HepG2 (cell line): Measurements from ENCODE around the gene GTF2F1. TPM values are rescaled to one million over a fixed set of nuclear protein-coding genes. Genes with fewer than 3 reads are reported as not detected.

Experiments used
- ARID4A ChIP-seq: sonication (generic); formaldehyde crosslinking; IDR thresholded peaks from 2 replicates; pipeline ENCODE4 v1.5.0; 2020; ENCODE audit warnings: mild to moderate bottlenecking, missing genetic modification reagents, borderline replicate concordance
- CBX5 ChIP-seq: sonication (generic); formaldehyde crosslinking; IDR thresholded peaks from 2 replicates; pipeline ENCODE4 v1.4.0; 2020; ENCODE audit warnings: missing genetic modification reagents, borderline replicate concordance
- FOXP1 ChIP-seq, 2 experiments: fragments of 450-650 bp in 1 of 2; IDR thresholded peaks; 2 replicates each; pipeline ENCODE4 v1.6.1; 2017 to 2018; ENCODE audit warnings: antibody characterized with exemption in 1 of 2
- GFI1 ChIP-seq: sonication (generic); formaldehyde crosslinking; IDR thresholded peaks from 2 replicates; pipeline ENCODE4 v1.5.0; 2020; ENCODE audit warnings: missing genetic modification reagents, mild to moderate bottlenecking, borderline replicate concordance
- POLR2A ChIP-seq, 2 experiments: IDR thresholded peaks; 2 replicates each; pipeline ENCODE4 v1.6.1; 2011; ENCODE audit warnings: low read depth in 2 of 2, low read length in 2 of 2, mild to moderate bottlenecking in 1 of 2, moderate library complexity in 1 of 2; ENCODE audit not compliant: insufficient read depth in 1 of 2
- RXRB ChIP-seq: IDR thresholded peaks from 2 replicates; pipeline ENCODE4 v1.6.1; 2016; ENCODE audit warnings: borderline replicate concordance, missing genetic modification reagents, missing compliant biosample characterization
- SIX1 ChIP-seq: sonication (generic); formaldehyde crosslinking; IDR thresholded peaks from 2 replicates; pipeline ENCODE4 v1.4.0; 2020; ENCODE audit warnings: missing genetic modification reagents, borderline replicate concordance
- ZNF282 ChIP-seq: fragments of 450-650 bp; IDR thresholded peaks from 2 replicates; pipeline ENCODE4 v1.6.1; 2018; ENCODE audit not compliant: partially characterized antibody
- ZNF407 ChIP-seq: sonication (generic); formaldehyde crosslinking; IDR thresholded peaks from one replicate; pipeline ENCODE4 v1.5.1; 2020; ENCODE audit warnings: mild to moderate bottlenecking, missing genetic modification reagents; ENCODE audit errors: not compliant biosample characterization
- ZSCAN12 ChIP-seq: sonication (generic); formaldehyde crosslinking; IDR thresholded peaks from 2 replicates; pipeline ENCODE4 v1.9.0; 2021; ENCODE audit warnings: mild to moderate bottlenecking, missing genetic modification reagents
- polyA plus RNA-seq, 8 experiments: library from polyadenylated mRNA; depleted of rRNA in 3 of 8; stranded (reverse) in 7 of 8; unstranded in 1 of 8; fragments of >200 nt; fragmentation: Illumina TruSeq in 4 of 8; extraction: Trizol in 4 of 8; gene quantifications; 2 replicates each; pipeline versions ENCODE4 v1.2.1 to v1.2.3, GENCODE V29; 2011 to 2016; ENCODE audit warnings: low read depth in 4 of 8, missing spikeins in 1 of 8, mixed read lengths in 1 of 8; ENCODE audit not compliant: insufficient read depth in 1 of 8
- total RNA-seq, 5 experiments: library from RNA; depleted of rRNA; stranded (reverse); fragments of >200 nt; fragmentation: Illumina TruSeq; extraction: Trizol; gene quantifications; 2 replicates each; pipeline ENCODE4 v1.2.3, GENCODE V29; 2016; ENCODE audit warnings: low read depth in 1 of 5
- TF ChIP-seq, protein P1 (sequence below): sonication (generic); formaldehyde crosslinking; IDR thresholded peaks from 2 replicates; pipeline ENCODE4 v1.4.0; 2020; ENCODE audit warnings: missing genetic modification reagents, borderline replicate concordance

The GTF2F1 gene
- total and polyA plus RNA-seq, 2 of the 13 experiments (the other 11 are each of a cell fraction or from before 2014, with no cell fraction given), result 27.8 to 34.1 TPM

GRCh38 chr19:6424195-6424938 lies 31.4 kb upstream of the GTF2F1 start, which contains the start of gene KHSRP (continued):
- TF ChIP-seq ZNF407 (CRISPR knock-in tag) (no peak), SIX1 (CRISPR knock-in tag) (no peak), ZSCAN12 (CRISPR knock-in tag) (no peak), GFI1 (CRISPR knock-in tag) (no peak), POLR2A (IDR thresholded peaks at IDR 0.05; ENCODE audit: insufficient read depth in 1 of 2, low read depth in 2 of 2, low read length in 2 of 2) (peak in 1 of 2 experiments; percentile 81; a peak in 2 of 4 replicates), ARID4A (CRISPR knock-in tag) (peak; percentile 50; the same call in 1 of the 2 replicates), RXRB (CRISPR knock-in tag) (no peak), ZNF282 (no peak), CBX5 (no peak), FOXP1 (IDR thresholded peaks at IDR 0.05) (no peak), FOXP1 (CRISPR knock-in tag; IDR thresholded peaks at IDR 0.05) (no peak)
- TF ChIP-seq, protein P1, sequence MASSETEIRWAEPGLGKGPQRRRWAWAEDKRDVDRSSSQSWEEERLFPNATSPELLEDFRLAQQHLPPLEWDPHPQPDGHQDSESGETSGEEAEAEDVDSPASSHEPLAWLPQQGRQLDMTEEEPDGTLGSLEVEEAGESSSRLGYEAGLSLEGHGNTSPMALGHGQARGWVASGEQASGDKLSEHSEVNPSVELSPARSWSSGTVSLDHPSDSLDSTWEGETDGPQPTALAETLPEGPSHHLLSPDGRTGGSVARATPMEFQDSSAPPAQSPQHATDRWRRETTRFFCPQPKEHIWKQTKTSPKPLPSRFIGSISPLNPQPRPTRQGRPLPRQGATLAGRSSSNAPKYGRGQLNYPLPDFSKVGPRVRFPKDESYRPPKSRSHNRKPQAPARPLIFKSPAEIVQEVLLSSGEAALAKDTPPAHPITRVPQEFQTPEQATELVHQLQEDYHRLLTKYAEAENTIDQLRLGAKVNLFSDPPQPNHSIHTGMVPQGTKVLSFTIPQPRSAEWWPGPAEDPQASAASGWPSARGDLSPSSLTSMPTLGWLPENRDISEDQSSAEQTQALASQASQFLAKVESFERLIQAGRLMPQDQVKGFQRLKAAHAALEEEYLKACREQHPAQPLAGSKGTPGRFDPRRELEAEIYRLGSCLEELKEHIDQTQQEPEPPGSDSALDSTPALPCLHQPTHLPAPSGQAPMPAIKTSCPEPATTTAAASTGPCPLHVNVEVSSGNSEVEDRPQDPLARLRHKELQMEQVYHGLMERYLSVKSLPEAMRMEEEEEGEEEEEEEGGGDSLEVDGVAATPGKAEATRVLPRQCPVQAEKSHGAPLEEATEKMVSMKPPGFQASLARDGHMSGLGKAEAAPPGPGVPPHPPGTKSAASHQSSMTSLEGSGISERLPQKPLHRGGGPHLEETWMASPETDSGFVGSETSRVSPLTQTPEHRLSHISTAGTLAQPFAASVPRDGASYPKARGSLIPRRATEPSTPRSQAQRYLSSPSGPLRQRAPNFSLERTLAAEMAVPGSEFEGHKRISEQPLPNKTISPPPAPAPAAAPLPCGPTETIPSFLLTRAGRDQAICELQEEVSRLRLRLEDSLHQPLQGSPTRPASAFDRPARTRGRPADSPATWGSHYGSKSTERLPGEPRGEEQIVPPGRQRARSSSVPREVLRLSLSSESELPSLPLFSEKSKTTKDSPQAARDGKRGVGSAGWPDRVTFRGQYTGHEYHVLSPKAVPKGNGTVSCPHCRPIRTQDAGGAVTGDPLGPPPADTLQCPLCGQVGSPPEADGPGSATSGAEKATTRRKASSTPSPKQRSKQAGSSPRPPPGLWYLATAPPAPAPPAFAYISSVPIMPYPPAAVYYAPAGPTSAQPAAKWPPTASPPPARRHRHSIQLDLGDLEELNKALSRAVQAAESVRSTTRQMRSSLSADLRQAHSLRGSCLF (CRISPR knock-in tag), result no peak
